GM13977 (cell line): ENCODE results near the gene RCAN2.

Experiments used
- DNase-seq: peaks from one replicate; pipeline ENCODE4 v3.0.0; 2012; ENCODE audit warnings: low spot score
- CTCF ChIP-seq: IDR thresholded peaks from 2 replicates; pipeline ENCODE4 v1.5.1; 2012; ENCODE audit warnings: mild to moderate bottlenecking, control low read depth; ENCODE audit not compliant: insufficient read depth; ENCODE audit errors: extremely low read depth, missing control alignments
- in situ Hi-C: fragments of 300-500 bp; cut with MboI; formaldehyde crosslinking; loops from one replicate; pipeline ENCODE4 v1.12.0; 2022; ENCODE audit warnings: low sequenced_read_pairs, low pct_unique_long_range_greater_than_20kb, mixed read lengths, inconsistent platforms; ENCODE audit not compliant: unreplicated experiment

RCAN2 gene

GRCh38 chr6:46242921-46243320 lies 248.3 kb downstream of the RCAN2 start:
- DNase-seq, result no peak
- TF ChIP-seq CTCF, result no peak
- in situ Hi-C loops, result no loop called here

DNA sequence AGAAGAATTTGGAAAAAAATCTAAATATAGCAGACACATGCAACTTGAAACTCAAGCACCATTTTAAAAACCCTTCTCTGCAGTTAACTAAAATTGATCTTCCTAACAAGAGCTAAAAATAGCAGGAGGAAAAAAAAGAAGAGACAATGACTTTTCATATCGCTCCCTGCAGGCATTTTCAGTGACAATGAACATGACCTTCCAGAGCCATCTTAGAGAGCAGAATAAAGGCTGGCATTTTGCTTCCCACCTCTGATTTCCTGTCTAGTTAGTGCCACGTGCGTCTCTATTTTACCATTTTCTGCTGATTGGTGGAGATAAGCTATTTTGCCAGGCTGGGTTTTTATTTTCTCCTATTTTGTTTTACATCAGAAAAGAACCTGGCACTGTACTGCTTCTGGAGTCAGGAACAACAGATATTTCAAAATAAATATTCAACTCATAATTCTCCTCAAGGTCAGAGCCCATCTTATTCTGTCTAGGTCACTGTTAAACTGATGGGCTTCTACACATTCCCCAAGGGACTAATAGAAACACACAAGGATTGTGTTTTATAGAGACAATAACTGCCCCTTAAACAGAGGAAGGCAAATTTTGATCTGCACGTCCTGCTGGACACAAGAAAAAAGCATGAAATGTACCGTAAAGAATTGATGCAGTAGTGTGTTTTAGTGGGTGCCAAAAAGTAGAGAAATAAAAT lies 250.2 kb downstream of the RCAN2 start:
- in situ Hi-C loops, result no loop called here
- TF ChIP-seq CTCF, result no peak
- DNase-seq, result no peak

GRCh38 chr6:46236752-46237151 lies 254.5 kb downstream of the RCAN2 start:
- DNase-seq, result no peak
- no peak for TF ChIP-seq CTCF
- in situ Hi-C loops, result loop anchor here (10.0 kb wide), 1 partner anchor 178 kb away; no protein-coding TSS in a partner anchor

GRCh38 chr6:46235242-46235641 lies 256.0 kb downstream of the RCAN2 start:
- DNase-seq, result no peak
- in situ Hi-C loops, result loop anchor here (10.0 kb wide), 1 partner anchor 180 kb away; no protein-coding TSS in a partner anchor
- no peak for TF ChIP-seq CTCF

- no peak for TF ChIP-seq CTCF
- no peak for DNase-seq
- in situ Hi-C loops, result loop anchor here (10.0 kb wide), 1 partner anchor 180 kb away; no protein-coding TSS in a partner anchor
These were observed 256.5 kb downstream of the RCAN2 start for GRCh38 chr6:46234700-46235099.

DNA sequence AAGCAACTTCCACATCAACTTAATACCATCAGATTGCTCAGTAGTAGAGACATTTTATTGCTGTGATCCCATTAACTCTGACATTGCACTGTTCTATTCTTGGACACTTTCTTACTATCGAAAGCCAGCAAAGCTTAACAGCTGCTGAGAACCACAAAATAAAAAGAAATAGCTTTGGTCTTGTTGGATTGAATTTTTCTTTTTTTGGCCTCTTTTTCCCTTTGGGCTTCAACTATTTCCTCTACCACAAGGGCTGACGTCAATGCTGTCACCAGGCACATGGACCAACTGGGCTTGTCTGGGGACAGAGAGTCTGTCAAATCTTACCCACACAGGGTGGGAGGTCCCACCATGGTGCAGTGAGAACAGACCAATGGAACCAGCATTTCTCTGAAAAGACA lies 257.1 kb downstream of the RCAN2 start:
- no peak for DNase-seq
- no peak for TF ChIP-seq CTCF
- in situ Hi-C loops, result loop anchor here (10.0 kb wide), 1 partner anchor 181 kb away; no protein-coding TSS in a partner anchor
